Measurements from ENCODE around the gene CHIT1.

- TF ChIP-seq POLR2A (IDR thresholded peaks at IDR 0.05; ENCODE audit: low read length), result no peak
- no peak for TF ChIP-seq GATA1 (IDR thresholded peaks at IDR 0.05; ENCODE audit: low read depth, low read length)
Observed at GRCh38 chr1:203204756-203205155, 24.7 kb downstream of the CHIT1 start.
